ENCODE data around the gene KIR3DL2.

- TF ChIP-seq CTCF (IDR thresholded peaks at IDR 0.05; ENCODE audit: low read depth, low read length) (no peak), EZH2phosphoT487 (IDR thresholded peaks at IDR 0.05; ENCODE audit: low read depth) (no peak)
These were observed 46.1 kb upstream of the KIR3DL2 start for GRCh38 chr19:54804101-54804500.

Data from OCI-LY3 (cell line).